PC-9 (cell line): ENCODE data around the gene BMERB1. TPM values are rescaled to one million over a fixed set of nuclear protein-coding genes. Genes with fewer than 3 reads are reported as not detected.

Source experiments
- BruUV-seq: library from RNA; stranded (reverse); fragments of 400-500 nt; replicated peaks from 2 replicates; lab custom pipeline; 2021; lab: Mats Ljungman, UMichigan
- CTCF ChIA-PET: fragments of 300-600 bp; sonication (Branson Sonifier 250); formaldehyde crosslinking; loops from one replicate; lab custom pipeline; 2022; ENCODE audit warnings: antibody characterized with exemption; lab: Charles Lee
- POLR2A ChIA-PET: fragments of 300-600 bp; sonication (Branson Sonifier 250); formaldehyde crosslinking; loops from one replicate; lab custom pipeline; 2022; ENCODE audit warnings: antibody characterized with exemption; ENCODE audit not compliant: unreplicated experiment; lab: Charles Lee
- DNase-seq, 2 experiments: peaks; one replicate each; pipeline versions ENCODE4 v3.0.0 to v3.0.0-alpha.2; 2015 to 2022; ENCODE audit warnings: mixed read lengths in 1 of 2
- H2AFZ ChIP-seq: fragments of 200-600 bp; sonication (generic); 2 replicates; pipeline ENCODE4 v1.8.1; 2017; ENCODE audit warnings: antibody characterized with exemption
- H3F3A ChIP-seq: fragments of 200-600 bp; sonication (generic); 2 replicates; pipeline ENCODE4 v1.8.1; 2017; ENCODE audit warnings: antibody characterized with exemption, mild to moderate bottlenecking, low read depth; ENCODE audit not compliant: insufficient read depth
- H3K27ac ChIP-seq: fragments of 200-600 bp; sonication (generic); 2 replicates; pipeline ENCODE4 v1.6.1; 2016; ENCODE audit warnings: mixed run types
- H3K27me3 ChIP-seq: fragments of 200-600 bp; sonication (generic); 2 replicates; pipeline ENCODE4 v1.6.1; 2016; ENCODE audit warnings: low read depth, mixed run types; ENCODE audit not compliant: insufficient read depth
- H3K36me3 ChIP-seq: fragments of 200-600 bp; sonication (generic); 2 replicates; pipeline ENCODE4 v1.6.1; 2016; ENCODE audit warnings: low read depth, mixed run types
- H3K4me1 ChIP-seq: fragments of 200-600 bp; sonication (generic); replicated peaks from 2 replicates; pipeline ENCODE4 v1.6.1; 2016; ENCODE audit warnings: mixed run types; ENCODE audit not compliant: insufficient read depth
- H3K4me2 ChIP-seq: fragments of 200-600 bp; sonication (generic); 2 replicates; pipeline ENCODE4 v1.6.1; 2017; ENCODE audit warnings: mixed run types
- H3K4me3 ChIP-seq: fragments of 200-600 bp; sonication (generic); 2 replicates; pipeline ENCODE4 v1.6.1; 2016; ENCODE audit warnings: mixed run types
- H3K79me2 ChIP-seq: fragments of 200-600 bp; sonication (generic); 2 replicates; pipeline ENCODE4 v1.6.1; 2017; ENCODE audit warnings: low read depth, mixed run types
- H3K9me2 ChIP-seq: fragments of 200-600 bp; sonication (generic); 2 replicates; pipeline ENCODE4 v1.8.1; 2017; ENCODE audit warnings: mild to moderate bottlenecking; ENCODE audit not compliant: insufficient read depth
- H3K9me3 ChIP-seq: fragments of 200-600 bp; sonication (generic); 2 replicates; pipeline ENCODE4 v1.8.1; 2016; ENCODE audit warnings: low read depth; ENCODE audit not compliant: insufficient read depth
- H4K20me1 ChIP-seq: fragments of 200-600 bp; sonication (generic); 2 replicates; pipeline ENCODE4 v1.8.1; 2017; ENCODE audit not compliant: insufficient read depth
- EZH2 ChIP-seq: fragments of 200-600 bp; sonication (generic); IDR thresholded peaks from 2 replicates; pipeline ENCODE4 v1.8.0; 2017; ENCODE audit warnings: antibody characterized with exemption, low read depth
- intact Hi-C: fragments of 100-400 bp; cut with micrococcal nuclease; formaldehyde crosslinking; loops from one replicate; pipeline ENCODE4 v1.10.0; 2022; ENCODE audit not compliant: unreplicated experiment
- total RNA-seq: library from RNA; stranded (reverse); gene quantifications from 2 replicates; pipeline ENCODE4 v1.2.3, GENCODE V29; 2021
- TF ChIP-seq, protein P1 (sequence below): fragments of 200-600 bp; sonication (generic); conservative IDR thresholded peaks from 2 replicates; pipeline ENCODE4 v1.6.1; 2017; ENCODE audit warnings: mixed run types, antibody characterized with exemption, mild to moderate bottlenecking, moderate library complexity

BMERB1 gene
- total RNA-seq, 1 experiment from 2014 or later = 4.3 TPM

- H3K4me3 ChIP-seq = no peak overlapping the region
- no peak overlapping the region for H3K27ac ChIP-seq
- BruUV-seq = no TSS peak
- peaks cover 19% of the 10 kb centered on the region for H3F3A ChIP-seq
- TF ChIP-seq, protein P1, sequence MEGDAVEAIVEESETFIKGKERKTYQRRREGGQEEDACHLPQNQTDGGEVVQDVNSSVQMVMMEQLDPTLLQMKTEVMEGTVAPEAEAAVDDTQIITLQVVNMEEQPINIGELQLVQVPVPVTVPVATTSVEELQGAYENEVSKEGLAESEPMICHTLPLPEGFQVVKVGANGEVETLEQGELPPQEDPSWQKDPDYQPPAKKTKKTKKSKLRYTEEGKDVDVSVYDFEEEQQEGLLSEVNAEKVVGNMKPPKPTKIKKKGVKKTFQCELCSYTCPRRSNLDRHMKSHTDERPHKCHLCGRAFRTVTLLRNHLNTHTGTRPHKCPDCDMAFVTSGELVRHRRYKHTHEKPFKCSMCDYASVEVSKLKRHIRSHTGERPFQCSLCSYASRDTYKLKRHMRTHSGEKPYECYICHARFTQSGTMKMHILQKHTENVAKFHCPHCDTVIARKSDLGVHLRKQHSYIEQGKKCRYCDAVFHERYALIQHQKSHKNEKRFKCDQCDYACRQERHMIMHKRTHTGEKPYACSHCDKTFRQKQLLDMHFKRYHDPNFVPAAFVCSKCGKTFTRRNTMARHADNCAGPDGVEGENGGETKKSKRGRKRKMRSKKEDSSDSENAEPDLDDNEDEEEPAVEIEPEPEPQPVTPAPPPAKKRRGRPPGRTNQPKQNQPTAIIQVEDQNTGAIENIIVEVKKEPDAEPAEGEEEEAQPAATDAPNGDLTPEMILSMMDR = no peak
- no peak for TF ChIP-seq EZH2
- H3K9me3 ChIP-seq = peaks cover under 1% of the 10 kb centered on the region; the same call in 1 of the 2 replicates
- DNase-seq = no peak
- no peak overlapping the region for H2AFZ ChIP-seq
- H3K79me2 ChIP-seq = no peaks in the 10 kb centered on the region
- H4K20me1 ChIP-seq = no peaks in the 10 kb centered on the region
- no peaks in the 10 kb centered on the region for H3K27me3 ChIP-seq
- H3K9me2 ChIP-seq = no peaks in the 10 kb centered on the region
- no peak overlapping the region for H3K4me2 ChIP-seq
- intact Hi-C loops = loop anchor here (2.0 kb wide), 1 partner anchor 107 kb away; no protein-coding TSS in a partner anchor
- ChIA-PET CTCF (no interaction called here), POLR2A (no interaction called here)
- H3K4me1 ChIP-seq = peaks cover 36% of the 10 kb centered on the region
- H3K36me3 ChIP-seq = no peaks in the 10 kb centered on the region
These were observed 49.5 kb downstream of the BMERB1 start for GRCh38 chr16:15483857-15484256.

DNA sequence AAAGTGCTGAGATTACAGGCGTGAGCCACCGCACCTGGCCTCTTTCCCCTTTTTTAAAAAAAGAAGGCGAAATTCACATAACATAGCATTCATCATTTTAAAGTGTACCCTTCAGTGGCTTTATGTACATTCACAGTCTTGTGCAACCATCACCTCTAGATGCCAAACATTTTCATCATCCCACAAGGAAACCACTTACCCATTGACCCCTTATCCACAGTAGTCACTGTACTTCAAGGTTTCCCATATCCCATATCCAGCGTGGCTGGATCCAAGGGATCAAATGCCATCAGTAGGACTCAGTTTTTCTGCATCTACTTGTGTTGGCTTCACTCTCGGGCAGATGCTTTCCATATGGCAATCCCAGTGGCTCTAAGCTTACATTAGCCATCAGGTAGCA is 50.3 kb downstream of the BMERB1 start:
- Histone ChIP-seq H3K36me3 (no peaks in the 10 kb centered on the region), H3F3A (peaks cover 23% of the 10 kb centered on the region), H3K9me3 (no peaks in the 10 kb centered on the region), H3K79me2 (no peaks in the 10 kb centered on the region), H3K4me3 (no peak overlapping the region), H2AFZ (no peak overlapping the region), H3K27me3 (no peaks in the 10 kb centered on the region), H3K4me1 (peaks cover 44% of the 10 kb centered on the region), H3K4me2 (peak overlapping the region; percentile 5; the same call in 1 of the 2 replicates), H3K27ac (no peak overlapping the region), H3K9me2 (no peaks in the 10 kb centered on the region), H4K20me1 (no peaks in the 10 kb centered on the region)
- peak in 1 of 2 experiments; percentile 60 for DNase-seq
- ChIA-PET POLR2A (no interaction called here), CTCF (no interaction called here)
- no peak for TF ChIP-seq EZH2
- TF ChIP-seq, protein P1 = no peak
- BruUV-seq = no TSS peak
- intact Hi-C loops = no loop called here

GRCh38 chr16:15485175-15485574 is 50.8 kb downstream of the BMERB1 start:
- Histone ChIP-seq H3K4me1 (peaks cover 46% of the 10 kb centered on the region), H3K27ac (no peak overlapping the region), H3K36me3 (no peaks in the 10 kb centered on the region), H3K4me3 (no peak overlapping the region), H3F3A (peaks cover 23% of the 10 kb centered on the region), H3K9me3 (no peaks in the 10 kb centered on the region), H3K27me3 (no peaks in the 10 kb centered on the region), H3K9me2 (no peaks in the 10 kb centered on the region), H2AFZ (no peak overlapping the region), H3K4me2 (peak overlapping the region; percentile 5; the same call in 1 of the 2 replicates), H4K20me1 (no peaks in the 10 kb centered on the region), H3K79me2 (no peaks in the 10 kb centered on the region)
- CTCF ChIA-PET = no interaction called here
- no peak for DNase-seq
- intact Hi-C loops = no loop called here
- BruUV-seq = no TSS peak
- TF ChIP-seq EZH2 = no peak
- TF ChIP-seq, protein P1 = no peak
- POLR2A ChIA-PET = no interaction called here
